Measurements from ENCODE around the gene IL1B. TPM values are rescaled to one million over a fixed set of nuclear protein-coding genes. Genes with fewer than 3 reads are reported as not detected.

IL1B gene
- polyA plus RNA-seq, 1 donor: 3.9 TPM

DNA sequence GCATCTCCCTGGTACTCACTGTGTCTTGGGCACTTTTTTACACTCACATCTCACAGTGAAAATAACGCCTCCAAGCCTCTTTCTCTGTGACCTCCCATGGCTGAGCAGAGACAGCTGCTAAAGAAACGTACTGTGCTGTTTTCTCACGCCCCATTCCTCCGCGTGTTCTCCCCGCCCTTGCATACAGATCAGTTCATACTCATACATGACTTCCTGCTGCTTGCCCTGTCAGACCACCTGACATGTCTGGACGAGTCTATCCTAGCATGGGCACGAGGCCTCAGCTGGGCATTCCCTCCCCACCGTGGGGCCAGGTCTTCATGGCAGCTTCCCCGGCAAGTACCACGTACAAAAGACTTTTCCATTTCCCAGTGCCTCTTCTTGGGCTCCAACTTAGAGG lies 31.0 kb downstream of the IL1B start:
- no peaks in the 10 kb centered on the region for H3K36me3 ChIP-seq (ENCODE audit: control insufficient read depth, insufficient read depth, low read length)
- no peak overlapping the region for H3K4me3 ChIP-seq (ENCODE audit: low read length)
- no peaks in the 10 kb centered on the region for H3K9me3 ChIP-seq (ENCODE audit: control insufficient read depth, low read depth, low read length)
- no peak overlapping the region for H3K27ac ChIP-seq (ENCODE audit: low read length)
- H3K4me1 ChIP-seq (ENCODE audit: control insufficient read depth, insufficient read depth, low read length): no peaks in the 10 kb centered on the region
- no peaks in the 10 kb centered on the region for H3K27me3 ChIP-seq (ENCODE audit: control insufficient read depth, insufficient read depth, low read length)
- 82% methylated on average over 5 of the region's 11 CpGs for WGBS (ENCODE audit: insufficient coverage, low lambda C conversion rate)
- no peak for DNase-seq

DNA sequence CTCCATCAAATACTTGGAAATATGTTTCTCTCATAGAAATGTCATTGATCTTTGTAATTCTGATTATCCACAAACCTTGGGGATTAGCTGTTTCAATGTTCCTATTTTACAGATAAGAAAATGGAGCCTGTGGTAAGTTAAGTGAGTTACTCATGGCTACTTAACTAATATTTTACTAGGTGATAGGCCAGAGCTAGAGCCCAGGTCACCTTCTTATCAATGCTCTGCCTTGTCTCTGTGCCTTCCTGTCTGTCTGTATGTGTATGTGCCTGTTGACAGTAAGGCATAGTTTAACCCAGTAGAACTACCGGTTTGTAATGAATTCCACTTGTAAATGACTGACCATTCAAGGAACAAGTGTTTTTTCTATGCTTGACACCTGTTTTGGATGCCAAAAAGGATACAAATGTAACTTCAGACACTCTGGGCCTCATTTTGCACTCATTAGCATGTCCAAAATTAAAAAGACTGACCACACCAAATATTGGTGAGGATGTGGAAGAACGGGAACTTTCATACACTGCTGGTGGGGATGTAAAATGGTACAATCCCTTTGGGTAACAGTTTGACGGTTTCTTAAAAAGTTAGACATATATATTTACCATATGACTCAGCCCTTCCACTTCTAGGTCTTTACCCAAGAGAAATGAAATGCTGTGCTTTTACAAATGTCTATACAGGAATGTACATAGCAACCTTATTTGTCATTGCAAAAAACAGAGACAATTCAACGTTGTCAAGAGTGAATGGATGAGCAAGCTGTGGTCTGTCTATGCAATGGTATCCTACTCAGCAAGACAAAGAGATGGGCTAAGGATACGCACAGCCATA lies 32.7 kb downstream of the IL1B start:
- no peak for DNase-seq
- H3K27me3 ChIP-seq (ENCODE audit: control insufficient read depth, insufficient read depth, low read length): no peaks in the 10 kb centered on the region
- no CpG with 5 or more reads among the region's 5 CpGs for WGBS (ENCODE audit: insufficient coverage, low lambda C conversion rate)
- H3K9me3 ChIP-seq (ENCODE audit: control insufficient read depth, low read depth, low read length): no peaks in the 10 kb centered on the region
- H3K4me3 ChIP-seq (ENCODE audit: low read length): no peak overlapping the region
- no peaks in the 10 kb centered on the region for H3K36me3 ChIP-seq (ENCODE audit: control insufficient read depth, insufficient read depth, low read length)
- no peaks in the 10 kb centered on the region for H3K4me1 ChIP-seq (ENCODE audit: control insufficient read depth, insufficient read depth, low read length)
- H3K27ac ChIP-seq (ENCODE audit: low read length): no peak overlapping the region

DNA sequence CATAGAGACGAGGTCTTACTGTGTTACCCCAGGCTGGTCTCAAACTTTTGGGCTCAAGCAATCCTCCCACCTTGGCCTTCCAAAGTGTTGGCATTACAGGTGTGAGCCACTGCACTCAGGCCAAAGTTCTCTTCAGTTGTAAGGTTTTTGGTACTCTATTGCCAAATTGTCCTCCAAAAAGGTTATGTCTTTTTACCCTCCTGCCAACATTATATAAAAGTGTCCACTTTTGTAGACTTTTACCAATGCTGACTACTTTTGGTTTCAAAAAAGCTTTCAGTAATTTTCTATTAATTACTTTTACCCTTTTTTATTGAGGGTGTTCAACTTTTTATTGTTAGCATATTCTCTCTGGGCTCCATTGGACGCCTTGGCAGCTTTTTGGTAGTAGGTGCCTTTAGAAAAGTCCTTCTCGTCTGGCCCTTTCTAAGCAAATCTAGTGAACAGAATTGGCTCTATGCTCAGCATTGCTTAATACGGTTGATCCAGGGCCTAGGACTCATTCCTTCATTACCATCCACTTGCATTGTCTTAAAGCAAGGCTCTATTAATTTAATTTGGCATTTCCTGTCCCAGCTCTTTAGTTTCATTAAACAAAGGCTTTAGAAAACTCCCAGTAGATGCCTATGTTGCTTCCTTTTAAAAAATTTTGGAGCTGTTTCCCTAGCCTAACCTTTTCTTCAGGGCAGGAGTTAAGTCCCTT lies 35.5 kb downstream of the IL1B start:
- H3K36me3 ChIP-seq (ENCODE audit: control insufficient read depth, insufficient read depth, low read length): no peaks in the 10 kb centered on the region
- no peak for DNase-seq
- no peak overlapping the region for H3K27ac ChIP-seq (ENCODE audit: low read length)
- no peaks in the 10 kb centered on the region for H3K27me3 ChIP-seq (ENCODE audit: control insufficient read depth, insufficient read depth, low read length)
- no peaks in the 10 kb centered on the region for H3K9me3 ChIP-seq (ENCODE audit: control insufficient read depth, low read depth, low read length)
- no CpG with 5 or more reads among the region's 4 CpGs for WGBS (ENCODE audit: insufficient coverage, low lambda C conversion rate)
- no peak overlapping the region for H3K4me3 ChIP-seq (ENCODE audit: low read length)
- no peaks in the 10 kb centered on the region for H3K4me1 ChIP-seq (ENCODE audit: control insufficient read depth, insufficient read depth, low read length)

DNA sequence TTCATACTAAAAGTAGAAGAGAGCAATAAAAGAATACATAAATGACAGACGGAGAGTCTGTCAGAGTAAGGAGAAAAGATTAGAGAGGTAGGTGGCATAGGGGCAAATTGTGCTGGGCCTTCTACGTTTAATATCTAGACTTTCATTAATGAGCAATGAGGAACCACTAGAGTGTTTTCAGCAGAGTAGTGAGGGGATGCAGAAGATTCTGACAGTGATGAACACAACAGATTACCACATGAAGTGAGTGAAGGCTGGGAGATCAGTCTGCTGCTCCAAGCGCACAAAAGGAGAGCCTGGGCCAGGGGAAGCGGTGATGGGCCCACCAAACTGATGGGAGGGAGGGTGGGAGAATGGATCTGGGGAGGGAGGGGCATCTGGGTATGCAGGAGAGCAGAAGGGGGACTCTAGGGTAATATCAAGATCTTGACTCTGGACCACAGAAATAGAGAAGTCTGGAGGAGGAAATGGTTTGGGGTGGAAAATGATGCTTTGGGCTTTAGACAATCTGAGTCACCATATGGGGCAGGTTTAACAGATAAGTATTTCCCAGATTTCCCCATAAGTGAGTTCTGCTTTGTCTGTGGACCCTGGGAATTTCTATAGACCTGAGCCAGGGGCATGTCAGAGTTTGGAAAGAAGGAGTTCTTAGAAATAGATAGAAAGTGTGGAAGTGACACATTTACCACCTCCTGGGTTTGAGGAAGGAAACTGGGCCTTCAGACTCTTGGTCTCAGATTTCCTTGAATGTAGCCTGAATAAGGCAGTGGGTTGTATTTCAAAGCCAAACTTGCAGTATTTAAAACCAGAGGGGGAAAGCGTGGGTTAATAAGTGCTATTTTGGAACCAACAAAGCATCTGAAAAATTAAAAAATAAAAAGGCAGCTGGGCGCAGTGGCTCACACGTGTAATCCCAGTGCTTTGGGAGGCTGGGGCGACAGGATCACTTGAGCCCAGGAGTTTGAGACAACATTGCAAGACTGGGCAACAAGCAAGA lies 37.3 kb downstream of the IL1B start:
- DNase-seq: no peak
- Histone ChIP-seq H3K4me1 (ENCODE audit: control insufficient read depth, insufficient read depth, low read length) (no peaks in the 10 kb centered on the region), H3K36me3 (ENCODE audit: control insufficient read depth, insufficient read depth, low read length) (no peaks in the 10 kb centered on the region), H3K9me3 (ENCODE audit: control insufficient read depth, low read depth, low read length) (no peaks in the 10 kb centered on the region), H3K27me3 (ENCODE audit: control insufficient read depth, insufficient read depth, low read length) (no peaks in the 10 kb centered on the region), H3K4me3 (ENCODE audit: low read length) (no peak overlapping the region), H3K27ac (ENCODE audit: low read length) (no peak overlapping the region)
- WGBS (ENCODE audit: insufficient coverage, low lambda C conversion rate): 100% methylated on average over 2 of the region's 8 CpGs

DNA sequence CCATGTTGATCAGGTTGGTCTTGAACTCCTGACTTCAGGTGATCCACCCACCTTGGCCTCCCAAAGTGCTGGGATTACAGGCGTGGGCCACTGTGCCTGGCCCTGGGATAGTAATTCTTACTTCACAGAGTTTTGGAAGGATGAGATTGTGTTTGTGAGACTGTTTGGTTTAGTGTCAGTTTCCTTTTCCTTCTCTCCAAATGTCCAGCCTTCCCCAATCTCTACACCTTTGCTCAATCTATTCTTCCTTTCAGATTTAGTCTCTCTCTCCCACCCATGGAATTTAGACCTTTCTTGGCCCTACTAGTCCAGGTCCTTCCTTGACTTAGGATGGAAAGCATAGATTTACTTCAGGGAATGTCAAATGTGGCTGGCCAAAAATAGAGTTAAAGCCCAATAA lies 40.1 kb downstream of the IL1B start:
- H3K4me3 ChIP-seq (ENCODE audit: low read length): no peak overlapping the region
- H3K9me3 ChIP-seq (ENCODE audit: control insufficient read depth, low read depth, low read length): no peaks in the 10 kb centered on the region
- no CpG with 5 or more reads among the region's 1 CpG for WGBS (ENCODE audit: insufficient coverage, low lambda C conversion rate)
- DNase-seq: no peak
- no peaks in the 10 kb centered on the region for H3K27me3 ChIP-seq (ENCODE audit: control insufficient read depth, insufficient read depth, low read length)
- H3K27ac ChIP-seq (ENCODE audit: low read length): no peak overlapping the region
- H3K36me3 ChIP-seq (ENCODE audit: control insufficient read depth, insufficient read depth, low read length): no peaks in the 10 kb centered on the region
- H3K4me1 ChIP-seq (ENCODE audit: control insufficient read depth, insufficient read depth, low read length): no peaks in the 10 kb centered on the region

DNA sequence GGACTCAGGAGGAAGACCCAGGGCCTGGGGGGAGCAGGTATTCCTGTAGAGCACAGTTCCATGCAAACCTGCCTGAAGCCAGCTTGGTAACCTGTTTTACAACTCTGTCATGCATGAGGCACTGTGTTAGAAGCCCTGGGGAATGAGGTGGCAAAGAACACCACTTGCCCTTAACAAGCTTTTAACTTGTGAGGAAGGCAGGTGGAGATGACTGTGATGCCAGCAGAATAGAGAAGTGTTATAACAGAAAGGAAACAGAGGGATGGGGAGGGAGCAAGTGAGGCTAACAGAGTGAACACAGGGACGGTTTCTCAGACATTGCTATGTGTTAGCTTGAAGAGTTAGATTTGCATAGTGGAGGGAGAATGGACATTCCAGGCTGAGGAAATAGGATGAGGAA lies 40.8 kb downstream of the IL1B start:
- Histone ChIP-seq H3K9me3 (ENCODE audit: control insufficient read depth, low read depth, low read length) (no peaks in the 10 kb centered on the region), H3K27me3 (ENCODE audit: control insufficient read depth, insufficient read depth, low read length) (no peaks in the 10 kb centered on the region), H3K27ac (ENCODE audit: low read length) (no peak overlapping the region), H3K4me3 (ENCODE audit: low read length) (no peak overlapping the region), H3K4me1 (ENCODE audit: control insufficient read depth, insufficient read depth, low read length) (no peaks in the 10 kb centered on the region), H3K36me3 (ENCODE audit: control insufficient read depth, insufficient read depth, low read length) (no peaks in the 10 kb centered on the region)
- DNase-seq: peak in 1 of 2 donors; percentile 30
- WGBS (ENCODE audit: insufficient coverage, low lambda C conversion rate): no CpG with 5 or more reads among the region's 1 CpG

DNA sequence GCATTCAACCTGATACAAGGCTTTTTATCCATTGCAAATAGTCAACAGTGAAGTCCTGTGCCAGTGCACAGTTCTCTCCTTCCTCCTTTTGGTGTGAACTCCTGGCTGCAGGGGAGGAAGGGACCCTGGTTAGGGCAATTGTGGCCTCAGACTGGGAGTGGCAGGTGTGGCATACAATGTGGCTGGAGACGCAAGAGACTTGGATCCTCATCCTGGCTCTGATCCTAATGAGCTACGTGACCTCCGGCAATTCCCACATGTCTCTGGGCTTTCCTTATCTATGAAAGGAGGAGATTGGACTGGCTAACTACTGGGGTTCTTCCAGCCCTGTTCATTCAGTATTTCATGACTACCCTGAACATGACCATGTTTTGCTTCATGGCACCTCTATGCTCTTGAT lies 41.7 kb downstream of the IL1B start:
- WGBS (ENCODE audit: insufficient coverage, low lambda C conversion rate): no CpG with 5 or more reads among the region's 3 CpGs
- Histone ChIP-seq H3K9me3 (ENCODE audit: control insufficient read depth, low read depth, low read length) (no peaks in the 10 kb centered on the region), H3K4me1 (ENCODE audit: control insufficient read depth, insufficient read depth, low read length) (no peaks in the 10 kb centered on the region), H3K27me3 (ENCODE audit: control insufficient read depth, insufficient read depth, low read length) (no peaks in the 10 kb centered on the region), H3K27ac (ENCODE audit: low read length) (peak overlapping the region; percentile 10), H3K36me3 (ENCODE audit: control insufficient read depth, insufficient read depth, low read length) (no peaks in the 10 kb centered on the region), H3K4me3 (ENCODE audit: low read length) (no peak overlapping the region)
- DNase-seq: peak in 1 of 2 donors; percentile 79

DNA sequence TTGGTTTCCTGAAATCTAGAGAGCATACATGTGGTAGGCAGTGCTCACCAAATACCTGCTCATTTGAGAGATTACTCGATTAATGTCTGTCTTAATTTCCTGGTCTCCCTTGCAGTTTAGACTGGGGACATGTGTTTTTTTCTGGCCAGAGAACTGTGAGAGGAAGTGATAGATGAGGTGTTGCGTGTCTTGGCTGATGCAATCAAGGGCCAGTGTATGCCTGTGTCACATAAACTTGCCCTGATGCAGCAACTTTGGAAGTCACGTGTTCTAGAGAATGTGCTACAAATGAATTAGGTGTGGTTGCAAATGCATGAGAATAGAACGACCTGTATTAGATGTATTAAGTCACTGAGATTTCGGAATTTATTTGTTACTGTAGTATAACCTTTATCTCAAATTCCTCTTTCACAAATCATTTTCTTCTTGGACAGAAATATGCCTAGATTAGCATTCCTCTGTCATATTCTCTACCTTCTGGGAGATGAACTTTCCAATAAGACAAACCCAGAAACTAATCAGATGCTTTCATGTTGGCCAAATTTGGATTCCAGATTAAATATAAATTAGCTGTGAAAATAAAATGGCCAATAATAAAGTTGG lies 42.3 kb downstream of the IL1B start:
- peak; percentile 61 to 80 for DNase-seq
- no peaks in the 10 kb centered on the region for H3K4me1 ChIP-seq (ENCODE audit: control insufficient read depth, insufficient read depth, low read length)
- no peaks in the 10 kb centered on the region for H3K9me3 ChIP-seq (ENCODE audit: control insufficient read depth, low read depth, low read length)
- H3K4me3 ChIP-seq (ENCODE audit: low read length): no peak overlapping the region
- H3K36me3 ChIP-seq (ENCODE audit: control insufficient read depth, insufficient read depth, low read length): no peaks in the 10 kb centered on the region
- H3K27me3 ChIP-seq (ENCODE audit: control insufficient read depth, insufficient read depth, low read length): no peaks in the 10 kb centered on the region
- H3K27ac ChIP-seq (ENCODE audit: low read length): peak overlapping the region; percentile 10
- WGBS (ENCODE audit: insufficient coverage, low lambda C conversion rate): no CpG with 5 or more reads among the region's 5 CpGs

DNA sequence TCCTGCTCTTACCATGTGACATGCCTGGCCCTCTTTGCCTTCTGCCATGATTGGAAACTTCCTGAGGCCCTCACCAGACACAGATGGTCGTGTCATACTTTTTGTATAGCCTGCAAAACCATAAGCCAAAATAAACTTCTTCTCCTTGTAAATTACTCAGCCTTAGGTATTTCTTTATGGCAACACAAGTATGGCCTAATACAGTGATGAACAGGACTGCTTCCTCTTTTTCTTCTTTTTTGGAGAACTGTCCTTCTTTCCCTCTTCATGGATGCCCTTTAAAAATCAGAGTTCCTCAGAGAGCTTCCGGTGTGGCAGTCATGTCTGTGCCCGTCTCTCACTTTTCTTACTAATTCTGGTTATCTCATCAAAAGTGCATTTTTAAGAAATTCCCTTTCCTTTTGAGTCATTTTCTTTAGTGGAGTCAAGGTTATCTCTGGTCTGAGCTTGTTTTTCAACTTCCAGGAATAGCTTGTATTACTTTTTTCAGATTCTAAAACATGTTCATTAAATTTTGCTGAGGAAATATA lies 43.1 kb downstream of the IL1B start:
- WGBS (ENCODE audit: insufficient coverage, low lambda C conversion rate): 80% methylated on average over 1 of the region's 3 CpGs
- no peak overlapping the region for H3K4me3 ChIP-seq (ENCODE audit: low read length)
- no peaks in the 10 kb centered on the region for H3K27me3 ChIP-seq (ENCODE audit: control insufficient read depth, insufficient read depth, low read length)
- no peaks in the 10 kb centered on the region for H3K9me3 ChIP-seq (ENCODE audit: control insufficient read depth, low read depth, low read length)
- no peak overlapping the region for H3K27ac ChIP-seq (ENCODE audit: low read length)
- no peaks in the 10 kb centered on the region for H3K4me1 ChIP-seq (ENCODE audit: control insufficient read depth, insufficient read depth, low read length)
- DNase-seq: no peak
- H3K36me3 ChIP-seq (ENCODE audit: control insufficient read depth, insufficient read depth, low read length): no peaks in the 10 kb centered on the region

All from large intestine (tissue), 3 donors.